ENCODE data around the gene KLHL24. TPM values are rescaled to one million over a fixed set of nuclear protein-coding genes. Genes with fewer than 3 reads are reported as not detected.
A peak's percentile ranks its signal among the peaks of the same experiment; 100 is the strongest.

The KLHL24 gene
- total and polyA plus RNA-seq, 4 donors, result 26.2 to 162 (median 51.0) TPM

DNA sequence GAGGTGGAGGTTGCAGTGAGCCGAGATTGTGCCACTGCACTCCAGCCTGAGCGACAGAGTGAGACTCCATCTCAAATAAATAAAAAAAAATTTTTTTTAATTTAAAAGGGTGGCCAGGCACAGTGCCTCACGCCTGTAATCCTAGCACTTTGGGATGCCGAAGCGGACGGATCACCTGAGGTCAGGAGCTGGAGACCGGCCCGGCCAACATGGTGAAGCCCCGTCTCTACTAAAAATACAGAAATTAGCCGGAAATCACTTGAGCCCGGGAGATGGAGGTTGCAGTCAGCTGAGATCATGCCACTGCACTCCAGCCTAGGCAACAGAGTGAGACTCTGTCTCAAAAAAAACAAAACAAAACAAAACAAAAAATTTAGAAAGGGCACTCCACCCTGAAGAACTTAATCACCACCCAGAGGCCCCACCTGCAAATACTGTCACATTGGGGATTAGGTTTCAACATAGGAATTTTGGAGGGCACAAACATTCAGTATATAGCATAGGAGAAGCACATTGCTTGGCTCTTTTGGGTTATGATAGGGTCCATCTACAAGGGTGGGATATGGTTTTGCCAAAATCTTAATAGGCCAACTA, 55.1 kb downstream of the KLHL24 start:
- no peak for DNase-seq (ENCODE audit: low read depth in 4 of 6, low spot score in 6 of 6)
- Histone ChIP-seq H3K27me3 (ENCODE audit: control insufficient read depth, insufficient read depth, low read length) (no peaks in the 10 kb centered on the region), H3K27ac (ENCODE audit: low read depth, low read length) (no peak overlapping the region), H3K36me3 (ENCODE audit: control insufficient read depth, insufficient read depth, low read length) (no peaks in the 10 kb centered on the region), H3K4me3 (ENCODE audit: low read depth, low read length) (no peak overlapping the region), H3K9me3 (ENCODE audit: control insufficient read depth, insufficient read depth, low read length) (no peaks in the 10 kb centered on the region), H3K4me1 (ENCODE audit: control insufficient read depth, insufficient read depth, low read length) (no peaks in the 10 kb centered on the region)
- WGBS (ENCODE audit: insufficient coverage), result 97% methylated on average over 9 of the region's 11 CpGs

DNA sequence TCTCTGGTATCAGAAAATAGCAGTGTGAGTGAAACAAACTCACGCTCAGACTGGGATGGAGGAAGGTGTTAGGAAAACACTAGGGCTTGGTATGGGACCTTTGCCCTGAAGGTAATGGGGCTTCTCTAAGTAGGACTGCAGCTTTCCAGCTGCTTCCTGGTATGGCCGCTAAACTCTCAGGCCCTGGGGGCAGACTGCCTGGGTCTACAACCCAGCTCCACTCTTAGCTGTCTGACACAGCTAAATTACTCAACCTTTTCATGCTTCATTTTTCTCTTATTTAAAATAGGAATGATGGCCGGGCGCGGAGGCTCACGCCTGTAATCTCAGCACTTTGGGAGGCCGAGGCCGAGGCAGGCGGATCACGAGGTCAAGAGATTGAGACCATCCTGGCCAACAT, 57.0 kb downstream of the KLHL24 start:
- H3K27ac ChIP-seq (ENCODE audit: low read depth, low read length), result no peak overlapping the region
- WGBS (ENCODE audit: insufficient coverage), result 79% methylated on average over 2 of the region's 10 CpGs
- no peaks in the 10 kb centered on the region for H3K27me3 ChIP-seq (ENCODE audit: control insufficient read depth, insufficient read depth, low read length)
- H3K9me3 ChIP-seq (ENCODE audit: control insufficient read depth, insufficient read depth, low read length), result no peaks in the 10 kb centered on the region
- H3K4me3 ChIP-seq (ENCODE audit: low read depth, low read length), result no peak overlapping the region
- H3K36me3 ChIP-seq (ENCODE audit: control insufficient read depth, insufficient read depth, low read length), result no peaks in the 10 kb centered on the region
- H3K4me1 ChIP-seq (ENCODE audit: control insufficient read depth, insufficient read depth, low read length), result no peaks in the 10 kb centered on the region
- no peak for DNase-seq (ENCODE audit: low read depth in 4 of 6, low spot score in 6 of 6)

DNA sequence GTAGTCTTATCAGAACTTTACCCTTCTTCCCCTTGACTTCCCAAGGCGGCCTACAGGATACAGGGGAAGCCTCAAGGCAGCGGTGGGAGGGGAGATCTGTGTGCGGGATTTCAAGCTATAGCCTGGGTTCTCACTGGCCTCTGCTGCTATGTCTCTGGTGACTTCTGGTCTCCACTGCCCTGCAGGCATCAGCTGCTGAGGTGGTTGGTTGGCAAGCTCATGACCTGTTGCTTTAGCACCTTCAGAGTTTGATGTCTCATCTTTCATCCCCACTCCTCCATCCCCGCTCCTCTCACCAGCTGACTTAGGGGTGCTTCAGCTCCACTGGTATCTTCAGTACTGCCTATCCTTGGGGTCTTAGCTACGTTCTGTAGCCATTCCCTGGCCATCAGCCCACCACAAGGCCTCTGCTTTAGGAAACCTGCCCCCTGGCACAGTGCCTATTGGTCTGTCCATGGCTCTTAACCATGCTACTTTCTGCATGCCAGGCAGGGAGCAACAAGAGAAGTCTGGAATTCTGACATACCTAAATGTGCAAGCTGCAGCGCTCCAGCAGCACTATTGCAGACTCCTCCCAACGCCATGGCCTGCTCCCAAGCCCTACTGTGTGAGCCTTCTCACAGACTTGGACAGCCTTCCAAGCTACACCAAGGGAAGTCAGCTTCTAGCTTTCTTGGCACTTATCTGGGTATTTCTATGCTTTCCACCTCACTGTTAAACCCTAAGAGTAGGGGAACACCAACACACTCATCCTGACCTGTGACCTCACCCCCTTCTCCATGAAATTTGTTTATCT, 60.3 kb downstream of the KLHL24 start:
- WGBS (ENCODE audit: insufficient coverage), result 90% methylated on average over 6 of the region's 7 CpGs
- H3K27ac ChIP-seq (ENCODE audit: low read depth, low read length), result no peak overlapping the region
- no peak overlapping the region for H3K4me3 ChIP-seq (ENCODE audit: low read depth, low read length)
- H3K27me3 ChIP-seq (ENCODE audit: control insufficient read depth, insufficient read depth, low read length), result no peaks in the 10 kb centered on the region
- peaks cover 4% of the 10 kb centered on the region for H3K4me1 ChIP-seq (ENCODE audit: control insufficient read depth, insufficient read depth, low read length)
- H3K9me3 ChIP-seq (ENCODE audit: control insufficient read depth, insufficient read depth, low read length), result no peaks in the 10 kb centered on the region
- H3K36me3 ChIP-seq (ENCODE audit: control insufficient read depth, insufficient read depth, low read length), result no peaks in the 10 kb centered on the region
- DNase-seq (ENCODE audit: low read depth in 4 of 6, low spot score in 6 of 6), result no peak

DNA sequence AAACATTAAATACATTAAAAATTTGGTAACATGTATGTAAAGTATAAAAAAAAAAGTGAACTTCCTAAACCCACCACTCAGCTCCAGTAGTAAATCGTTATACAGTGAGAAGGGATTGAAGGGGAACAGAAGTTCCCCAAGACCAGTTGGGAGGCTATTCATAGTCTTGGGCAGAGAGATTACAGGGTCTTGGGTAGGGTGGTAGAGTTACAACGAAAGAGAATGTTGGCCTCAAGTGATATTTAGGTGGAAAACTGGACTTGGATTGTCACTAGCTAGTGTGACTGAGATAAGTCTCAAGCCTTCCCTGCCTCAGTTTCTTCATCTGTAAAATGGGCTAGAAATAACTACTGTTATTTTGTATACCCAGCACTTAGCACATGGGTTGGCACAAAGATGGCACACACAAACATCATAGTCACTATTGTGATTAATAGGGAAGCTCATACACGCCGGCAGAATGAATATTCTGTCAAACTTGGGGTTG, 61.7 kb downstream of the KLHL24 start:
- H3K4me3 ChIP-seq (ENCODE audit: low read depth, low read length), result peak overlapping the region; percentile 91
- peak overlapping the region; percentile 76 for H3K27ac ChIP-seq (ENCODE audit: low read depth, low read length)
- H3K4me1 ChIP-seq (ENCODE audit: control insufficient read depth, insufficient read depth, low read length), result peaks cover 11% of the 10 kb centered on the region
- no peak for DNase-seq (ENCODE audit: low read depth in 4 of 6, low spot score in 6 of 6)
- peaks cover 8% of the 10 kb centered on the region for H3K36me3 ChIP-seq (ENCODE audit: control insufficient read depth, insufficient read depth, low read length)
- no peaks in the 10 kb centered on the region for H3K9me3 ChIP-seq (ENCODE audit: control insufficient read depth, insufficient read depth, low read length)
- H3K27me3 ChIP-seq (ENCODE audit: control insufficient read depth, insufficient read depth, low read length), result no peaks in the 10 kb centered on the region
- WGBS (ENCODE audit: insufficient coverage), result 0% methylated on average over 2 of the region's 4 CpGs

DNA sequence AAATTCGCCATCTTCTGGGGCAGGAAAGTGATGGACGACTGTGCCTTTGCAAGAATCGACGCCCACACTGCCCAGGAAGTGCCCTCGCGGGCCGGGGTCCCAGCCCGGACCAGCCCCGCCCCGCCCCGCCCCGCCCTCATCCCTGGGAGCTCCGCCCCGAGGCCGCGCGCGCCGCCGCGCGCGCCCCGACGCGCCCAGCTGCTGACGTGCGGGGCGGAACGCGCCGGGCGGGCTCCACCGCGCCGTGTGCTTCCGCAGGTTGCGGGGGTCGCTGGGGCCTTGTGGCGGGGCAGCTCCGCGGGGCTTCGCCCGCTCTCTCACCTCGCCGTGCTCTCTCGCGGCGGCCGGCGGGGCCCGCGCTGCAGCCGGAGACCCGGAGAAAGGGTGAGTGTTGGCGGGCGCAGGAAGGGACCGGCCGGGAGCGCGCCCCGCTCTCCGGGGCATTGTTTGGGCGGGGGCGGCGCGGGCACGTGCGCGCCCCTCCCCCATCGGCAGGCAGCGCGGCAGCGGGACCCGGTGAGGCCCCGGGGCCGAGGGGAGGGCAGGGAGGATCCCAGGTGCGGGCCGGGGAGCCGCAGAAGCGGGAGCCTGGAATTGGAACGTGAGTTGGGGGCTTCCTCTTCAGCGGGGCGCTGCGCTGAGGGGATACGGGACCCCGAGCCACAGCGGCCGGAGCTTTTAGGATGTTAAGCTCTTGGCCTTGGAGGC, 62.3 kb downstream of the KLHL24 start, which contains the start of gene YEATS2:
Gene YEATS2, plus strand, starts transcription at position 188 of the 708 bp plus-strand sequence. CDS start 17,366 bp downstream, outside the sequence.
- Histone ChIP-seq H3K4me3 (ENCODE audit: low read depth, low read length) (peak within 1 kb of the TSS; percentile 91), H3K27ac (ENCODE audit: low read depth, low read length) (peak within 1 kb of the TSS; percentile 96), H3K4me1 (ENCODE audit: control insufficient read depth, insufficient read depth, low read length) (peaks cover 11% of the 10 kb centered on the region), H3K9me3 (ENCODE audit: control insufficient read depth, insufficient read depth, low read length) (no peaks in the 10 kb centered on the region), H3K27me3 (ENCODE audit: control insufficient read depth, insufficient read depth, low read length) (no peaks in the 10 kb centered on the region), H3K36me3 (ENCODE audit: control insufficient read depth, insufficient read depth, low read length) (peaks cover 10% of the 10 kb centered on the region)
- WGBS (ENCODE audit: insufficient coverage), result 0% methylated on average over 89 of the region's 89 CpGs
- DNase-seq (ENCODE audit: low read depth in 4 of 6, low spot score in 6 of 6), result peak in 5 of 6 donors; percentile 67 to 93 (median 70)

DNA sequence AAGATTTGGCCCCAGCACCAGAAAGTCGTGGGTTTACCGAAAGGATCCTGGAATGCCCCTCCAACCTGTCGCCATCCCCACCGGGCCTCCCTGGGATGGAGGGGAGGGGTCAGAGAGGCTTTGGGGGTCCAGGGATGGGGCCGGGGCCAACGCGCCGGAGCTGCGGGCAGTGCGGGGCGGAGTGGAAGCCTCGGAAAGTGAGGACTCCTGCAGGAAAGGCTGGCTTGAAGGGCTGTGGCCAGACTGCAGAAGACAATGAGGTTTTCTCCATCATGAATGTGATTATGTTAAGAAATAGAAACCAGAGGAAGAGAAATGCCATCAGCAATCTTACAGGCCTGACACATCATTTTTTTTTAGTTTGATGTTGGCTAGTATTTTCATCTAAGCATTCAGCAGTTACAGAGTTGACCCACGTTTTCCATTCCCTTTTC, 62.9 kb downstream of the KLHL24 start:
- DNase-seq (ENCODE audit: low read depth in 4 of 6, low spot score in 6 of 6), result peak in 3 of 6 donors; percentile 18 to 69 (median 68)
- Histone ChIP-seq H3K36me3 (ENCODE audit: control insufficient read depth, insufficient read depth, low read length) (peaks cover 10% of the 10 kb centered on the region), H3K4me3 (ENCODE audit: low read depth, low read length) (peak overlapping the region; percentile 91), H3K27me3 (ENCODE audit: control insufficient read depth, insufficient read depth, low read length) (no peaks in the 10 kb centered on the region), H3K9me3 (ENCODE audit: control insufficient read depth, insufficient read depth, low read length) (no peaks in the 10 kb centered on the region), H3K27ac (ENCODE audit: low read depth, low read length) (peak overlapping the region; percentile 96), H3K4me1 (ENCODE audit: control insufficient read depth, insufficient read depth, low read length) (peaks cover 11% of the 10 kb centered on the region)
- 0% methylated on average over 12 of the region's 13 CpGs for WGBS (ENCODE audit: insufficient coverage)

DNA sequence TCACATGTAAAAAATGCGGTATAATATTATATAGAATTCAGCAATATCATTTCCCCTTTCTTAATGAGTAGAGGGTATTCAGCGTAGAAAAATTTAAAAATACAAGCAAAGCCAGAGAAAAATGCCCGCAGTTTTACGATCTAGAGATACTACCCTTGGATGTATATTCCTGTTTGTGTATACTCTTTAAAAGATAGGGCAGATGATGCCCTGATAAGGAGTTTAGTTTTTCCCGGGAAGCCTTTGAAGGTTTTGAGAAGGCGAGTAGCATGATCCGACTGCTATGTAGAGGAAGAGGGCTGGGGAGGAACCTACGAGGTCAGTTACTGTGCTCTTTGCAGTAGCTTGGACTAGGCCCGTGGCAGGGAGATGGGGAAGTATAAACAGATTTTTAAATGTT, 63.3 kb downstream of the KLHL24 start:
- Histone ChIP-seq H3K36me3 (ENCODE audit: control insufficient read depth, insufficient read depth, low read length) (peaks cover 10% of the 10 kb centered on the region), H3K4me1 (ENCODE audit: control insufficient read depth, insufficient read depth, low read length) (peaks cover 11% of the 10 kb centered on the region), H3K4me3 (ENCODE audit: low read depth, low read length) (peak overlapping the region; percentile 91), H3K9me3 (ENCODE audit: control insufficient read depth, insufficient read depth, low read length) (no peaks in the 10 kb centered on the region), H3K27me3 (ENCODE audit: control insufficient read depth, insufficient read depth, low read length) (no peaks in the 10 kb centered on the region), H3K27ac (ENCODE audit: low read depth, low read length) (peak overlapping the region; percentile 96)
- WGBS (ENCODE audit: insufficient coverage), result 0% methylated on average over 5 of the region's 9 CpGs
- DNase-seq (ENCODE audit: low read depth in 4 of 6, low spot score in 6 of 6), result peak in 3 of 6 donors; percentile 20 to 62 (median 45)

DNA sequence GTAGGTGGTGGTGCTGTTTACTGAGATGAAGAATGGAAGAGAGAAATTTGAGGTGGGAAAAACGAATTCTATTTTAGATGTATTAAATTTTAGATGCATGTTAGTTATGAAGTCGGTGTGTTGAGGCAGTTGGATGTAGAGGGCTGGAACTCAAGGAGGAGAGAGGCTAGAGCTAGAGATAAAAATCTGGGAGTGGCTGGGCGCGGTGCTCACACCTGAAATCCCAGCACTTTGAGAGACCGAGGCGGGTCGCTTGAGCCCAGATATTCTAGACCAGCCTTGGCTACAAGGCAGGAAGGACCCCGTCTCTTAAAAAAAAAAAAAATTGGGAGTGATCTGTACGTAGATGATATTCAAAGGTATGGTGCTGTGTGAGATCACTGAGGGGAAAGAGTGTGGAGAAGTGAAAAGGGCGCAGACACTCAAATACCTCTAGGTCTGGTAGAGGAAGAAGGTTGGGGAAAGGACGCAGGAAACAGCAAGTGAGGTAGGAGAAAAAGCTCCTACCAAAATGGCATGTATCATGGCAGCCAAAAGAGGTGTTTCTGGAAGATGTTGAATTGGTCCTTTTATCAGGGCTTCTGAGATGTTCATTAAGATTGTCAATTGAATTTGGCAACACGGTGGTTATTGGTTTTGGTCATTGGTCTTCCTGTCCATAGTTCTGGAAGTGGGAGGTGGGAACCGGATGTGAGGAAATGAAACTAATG, 64.0 kb downstream of the KLHL24 start:
- H3K4me1 ChIP-seq (ENCODE audit: control insufficient read depth, insufficient read depth, low read length), result peaks cover 11% of the 10 kb centered on the region
- H3K27me3 ChIP-seq (ENCODE audit: control insufficient read depth, insufficient read depth, low read length), result no peaks in the 10 kb centered on the region
- peak overlapping the region; percentile 96 for H3K27ac ChIP-seq (ENCODE audit: low read depth, low read length)
- WGBS (ENCODE audit: insufficient coverage), result 40% methylated on average over 10 of the region's 13 CpGs
- H3K4me3 ChIP-seq (ENCODE audit: low read depth, low read length), result peak overlapping the region; percentile 91
- DNase-seq (ENCODE audit: low read depth in 4 of 6, low spot score in 6 of 6), result peak in 2 of 6 donors; percentile 5 to 12
- no peaks in the 10 kb centered on the region for H3K9me3 ChIP-seq (ENCODE audit: control insufficient read depth, insufficient read depth, low read length)
- H3K36me3 ChIP-seq (ENCODE audit: control insufficient read depth, insufficient read depth, low read length), result peaks cover 10% of the 10 kb centered on the region

DNA sequence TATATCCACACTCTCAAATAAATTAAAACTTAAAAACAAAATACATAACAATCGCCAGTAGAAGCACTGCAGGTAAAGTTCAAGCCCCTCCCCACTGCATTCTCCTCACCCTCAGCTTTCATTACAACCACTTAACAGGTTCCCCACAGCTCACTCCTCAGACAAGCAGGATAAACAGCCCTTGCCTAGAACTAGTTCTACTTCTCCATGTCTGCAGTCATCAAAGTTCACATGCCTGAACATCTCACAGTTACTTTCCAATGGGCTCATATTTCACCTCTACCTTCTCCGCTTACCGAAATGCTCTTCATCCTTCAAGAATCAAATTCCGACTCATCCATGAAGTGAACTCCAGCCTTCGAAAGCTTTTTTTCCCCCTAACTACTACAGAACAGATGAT, 66.3 kb downstream of the KLHL24 start:
- H3K4me3 ChIP-seq (ENCODE audit: low read depth, low read length), result no peak overlapping the region
- H3K27me3 ChIP-seq (ENCODE audit: control insufficient read depth, insufficient read depth, low read length), result no peaks in the 10 kb centered on the region
- H3K4me1 ChIP-seq (ENCODE audit: control insufficient read depth, insufficient read depth, low read length), result peaks cover 11% of the 10 kb centered on the region
- DNase-seq (ENCODE audit: low read depth in 4 of 6, low spot score in 6 of 6), result no peak
- no peak overlapping the region for H3K27ac ChIP-seq (ENCODE audit: low read depth, low read length)
- no peaks in the 10 kb centered on the region for H3K9me3 ChIP-seq (ENCODE audit: control insufficient read depth, insufficient read depth, low read length)
- peaks cover 12% of the 10 kb centered on the region for H3K36me3 ChIP-seq (ENCODE audit: control insufficient read depth, insufficient read depth, low read length)
- 91% methylated on average over 5 of the region's 5 CpGs for WGBS (ENCODE audit: insufficient coverage)
